ENCODE measurements around the gene ULK3. TPM values are rescaled to one million over a fixed set of nuclear protein-coding genes. Genes with fewer than 3 reads are reported as not detected.

Gene ULK3
- total RNA-seq, 1 donor from 2014 or later: 34.8 TPM

GRCh38 chr15:74850393-74850792 lies 7.4 kb upstream of the ULK3 start:
- Mint-ChIP-seq H3K36me3 (peaks cover 20% of the 10 kb centered on the region), H3K27ac (no peak overlapping the region), H3K27me3 (ENCODE audit: low read depth) (no peaks in the 10 kb centered on the region), H3K4me1 (no peaks in the 10 kb centered on the region), H3K4me3 (no peak overlapping the region), H3K9me3 (no peaks in the 10 kb centered on the region)
- no peak for DNase-seq (ENCODE audit: low spot score in 2 of 2, unreplicated experiment in 2 of 2)
- no peak for TF ChIP-seq CTCF (IDR thresholded peaks at IDR 0.05; ENCODE audit: unreplicated experiment)

- Mint-ChIP-seq H3K9me3 (no peaks in the 10 kb centered on the region), H3K36me3 (peaks cover 21% of the 10 kb centered on the region), H3K4me1 (peaks cover 7% of the 10 kb centered on the region), H3K27me3 (ENCODE audit: low read depth) (no peaks in the 10 kb centered on the region), H3K4me3 (no peak overlapping the region), H3K27ac (no peak overlapping the region)
- DNase-seq (ENCODE audit: low spot score in 2 of 2, unreplicated experiment in 2 of 2): no peak
- no peak for TF ChIP-seq CTCF (IDR thresholded peaks at IDR 0.05; ENCODE audit: unreplicated experiment)
Measured at GRCh38 chr15:74847432-74847831, 4.5 kb upstream of the ULK3 start.

GRCh38 chr15:74845581-74845980 lies 2.6 kb upstream of the ULK3 start:
- Mint-ChIP-seq H3K9me3 (no peaks in the 10 kb centered on the region), H3K4me3 (no peak overlapping the region), H3K27me3 (ENCODE audit: low read depth) (no peaks in the 10 kb centered on the region), H3K4me1 (peaks cover 15% of the 10 kb centered on the region), H3K36me3 (peaks cover 20% of the 10 kb centered on the region), H3K27ac (no peak overlapping the region)
- no peak for TF ChIP-seq CTCF (IDR thresholded peaks at IDR 0.05; ENCODE audit: unreplicated experiment)
- no peak for DNase-seq (ENCODE audit: low spot score in 2 of 2, unreplicated experiment in 2 of 2)

DNA sequence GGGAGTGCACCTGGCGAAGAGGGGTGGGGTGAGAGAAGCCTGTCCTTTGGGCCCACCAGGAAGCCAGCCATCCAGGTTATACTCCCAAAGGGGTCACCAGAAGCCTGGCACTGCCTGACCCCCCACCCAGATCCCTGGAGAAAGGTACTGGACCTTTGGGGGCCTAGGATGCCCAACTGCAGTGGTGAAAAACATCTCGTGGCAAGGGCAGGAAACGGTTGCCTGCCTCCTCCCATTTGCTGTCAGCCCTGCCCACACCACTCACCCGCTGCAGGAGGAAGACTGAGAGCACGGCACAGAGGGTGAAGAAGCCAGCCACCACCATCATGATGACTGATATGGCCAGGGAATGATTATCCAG lies 2.2 kb upstream of the ULK3 start:
- Mint-ChIP-seq H3K27me3 (ENCODE audit: low read depth) (no peaks in the 10 kb centered on the region), H3K36me3 (peaks cover 20% of the 10 kb centered on the region), H3K9me3 (no peaks in the 10 kb centered on the region), H3K4me3 (no peak overlapping the region), H3K27ac (no peak overlapping the region), H3K4me1 (peaks cover 15% of the 10 kb centered on the region)
- TF ChIP-seq CTCF (IDR thresholded peaks at IDR 0.05; ENCODE audit: unreplicated experiment): no peak
- DNase-seq (ENCODE audit: low spot score in 2 of 2, unreplicated experiment in 2 of 2): no peak

DNA sequence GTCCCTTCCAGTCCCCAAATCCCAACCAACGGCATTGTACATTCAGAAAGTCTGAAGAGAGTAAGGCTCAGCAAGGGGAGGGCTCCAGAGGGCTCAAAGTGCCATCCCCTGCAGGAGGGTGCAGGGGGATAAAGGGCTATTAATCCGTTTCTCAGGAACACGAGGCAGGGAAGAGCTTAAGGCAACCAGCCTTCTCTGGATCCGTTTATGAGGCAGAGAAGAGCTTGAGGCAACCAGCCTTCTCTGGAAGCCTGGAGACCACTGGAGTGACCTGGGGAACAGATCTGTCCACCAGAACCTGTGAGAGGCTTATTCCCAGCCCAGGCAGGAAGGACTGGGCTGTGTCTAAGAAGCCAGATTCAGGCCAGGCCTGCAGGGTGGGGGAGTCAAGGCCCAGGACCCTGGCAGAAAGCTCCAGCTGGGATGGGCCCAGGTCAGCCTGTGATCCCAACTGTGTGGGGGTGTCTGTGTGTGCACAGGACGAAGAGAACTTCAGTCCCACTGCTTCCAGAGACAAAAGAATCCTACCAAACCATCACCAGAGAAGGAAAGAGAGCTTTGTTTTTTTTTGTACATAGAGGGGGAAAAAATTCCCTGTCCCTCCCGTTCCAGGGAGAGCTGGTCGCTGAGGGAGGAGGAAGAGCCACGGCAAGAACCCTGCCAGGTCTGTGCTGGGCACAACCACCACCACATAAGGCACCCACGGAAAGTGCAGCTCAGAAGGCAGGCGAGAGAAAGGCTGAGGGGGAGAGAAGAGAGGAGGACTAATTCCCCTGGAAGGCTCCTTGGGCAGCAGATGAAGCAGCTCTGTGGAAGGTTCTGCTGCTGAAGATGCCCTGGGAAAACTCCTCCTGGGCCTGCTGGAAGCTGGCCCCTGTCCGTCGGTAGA lies 1.6 kb upstream of the ULK3 start:
- TF ChIP-seq CTCF (IDR thresholded peaks at IDR 0.05; ENCODE audit: unreplicated experiment): no peak
- no peaks in the 10 kb centered on the region for H3K9me3 Mint-ChIP-seq
- no peak overlapping the region for H3K4me3 Mint-ChIP-seq
- peaks cover 17% of the 10 kb centered on the region for H3K36me3 Mint-ChIP-seq
- H3K4me1 Mint-ChIP-seq: peaks cover 15% of the 10 kb centered on the region
- DNase-seq (ENCODE audit: low spot score in 2 of 2, unreplicated experiment in 2 of 2): no peak
- no peaks in the 10 kb centered on the region for H3K27me3 Mint-ChIP-seq (ENCODE audit: low read depth)
- H3K27ac Mint-ChIP-seq: peak overlapping the region; percentile 16

Data from mesothelial cell of epicardium (in vitro differentiated cells).